ENCODE data around the gene ALLC.

GRCh38 chr2:3637311-3637675 is 20.7 kb upstream of the ALLC start:
- TF ChIP-seq CTCF (IDR thresholded peaks at IDR 0.05; ENCODE audit: insufficient read depth, low read length, poor library complexity, severe bottlenecking): no peak
- no peak for TF ChIP-seq EZH2phosphoT487 (conservative IDR thresholded peaks at IDR 0.05; ENCODE audit: low read length)
